Keratinocyte (primary cell): Measurements from ENCODE around the gene RANGRF. TPM values are rescaled to one million over a fixed set of nuclear protein-coding genes. Genes with fewer than 3 reads are reported as not detected.

Experiments
- DNase-seq: peaks from one replicate; pipeline ENCODE4 v3.0.0-alpha.2; 2011; ENCODE audit warnings: low read depth, missing footprints, low spot score
- FAIRE-seq: peaks from 2 replicates; lab custom pipeline; 2011; peaks lifted over from hg19 to GRCh38; lab: Jason Lieb, UNC
- H2AFZ ChIP-seq: 2 replicates; pipeline ENCODE4 v1.6.0; 2012; ENCODE audit warnings: low read length, control low read depth, inconsistent platforms; ENCODE audit not compliant: control insufficient read depth
- H3K27ac ChIP-seq: 2 replicates; pipeline ENCODE4 v1.5.1; 2011; ENCODE audit warnings: low read length; ENCODE audit not compliant: control insufficient read depth, insufficient read depth
- H3K27me3 ChIP-seq: 3 replicates; pipeline ENCODE4 v1.6.0; 2011; ENCODE audit warnings: low read length; ENCODE audit not compliant: control insufficient read depth, insufficient read depth; ENCODE audit errors: extremely low read depth
- H3K36me3 ChIP-seq, 2 experiments: 2 replicates in 1 of 2; 3 replicates in 1 of 2; pipeline ENCODE4 v1.5.1; 2011; ENCODE audit warnings: low read length in 2 of 2, mild to moderate bottlenecking in 1 of 2; ENCODE audit not compliant: control insufficient read depth in 2 of 2, insufficient read depth in 2 of 2; ENCODE audit errors: extremely low read depth in 1 of 2
- H3K4me1 ChIP-seq: 3 replicates; pipeline ENCODE4 v1.5.1; 2011; ENCODE audit warnings: low read length; ENCODE audit not compliant: control insufficient read depth, insufficient read depth; ENCODE audit errors: extremely low read depth
- H3K4me2 ChIP-seq: 3 replicates; pipeline ENCODE4 v1.6.0; 2011; ENCODE audit warnings: low read depth, low read length; ENCODE audit not compliant: control insufficient read depth, insufficient read depth; ENCODE audit errors: extremely low read depth
- H3K4me3 ChIP-seq, 3 experiments: fragments of 200-600 bp in 1 of 3; sonication (generic) in 1 of 3; 2 replicates in 2 of 3; 3 replicates in 1 of 3; pipeline ENCODE4 v1.5.1; 2011 to 2016; ENCODE audit warnings: low read length in 3 of 3, mild to moderate bottlenecking in 3 of 3, control low read depth in 2 of 3, inconsistent platforms in 1 of 3, low read depth in 1 of 3, mixed read lengths in 1 of 3, mixed run types in 1 of 3, moderate library complexity in 1 of 3; ENCODE audit not compliant: control insufficient read depth in 2 of 3, insufficient read depth in 2 of 3; ENCODE audit errors: extremely low read depth in 1 of 3
- H3K79me2 ChIP-seq: 2 replicates; pipeline ENCODE4 v1.6.0; 2012; ENCODE audit warnings: low read length; ENCODE audit not compliant: control insufficient read depth, insufficient read depth
- H3K9ac ChIP-seq: 3 replicates; pipeline ENCODE4 v1.6.0; 2011; ENCODE audit warnings: low read length; ENCODE audit not compliant: control insufficient read depth, insufficient read depth; ENCODE audit errors: extremely low read depth
- H3K9me1 ChIP-seq: 3 replicates; pipeline ENCODE4 v1.6.0; 2011; ENCODE audit warnings: low read length; ENCODE audit not compliant: control insufficient read depth, insufficient read depth; ENCODE audit errors: extremely low read depth
- H3K9me3 ChIP-seq: 2 replicates; pipeline ENCODE4 v1.5.1; 2012; ENCODE audit warnings: low read depth, low read length; ENCODE audit not compliant: control insufficient read depth
- H4K20me1 ChIP-seq: 3 replicates; pipeline ENCODE4 v1.6.0; 2011; ENCODE audit warnings: low read length; ENCODE audit not compliant: control insufficient read depth, insufficient read depth; ENCODE audit errors: extremely low read depth
- EZH2 ChIP-seq: IDR thresholded peaks from one replicate; pipeline ENCODE4 v1.6.1; 2012; ENCODE audit warnings: inconsistent platforms, mild to moderate bottlenecking, low read length, moderate library complexity
- dilution Hi-C: fragments of 300-500 bp; cut with MboI; formaldehyde crosslinking; loops from one replicate; pipeline ENCODE4 v1.7.0; 2020; ENCODE audit warnings: low sequenced_read_pairs; ENCODE audit not compliant: extremely low pct_ligation_motif_present
- polyA plus RNA-seq, 5 experiments: library from polyadenylated mRNA; depleted of rRNA in 3 of 5; stranded (reverse) in 3 of 5; stranded (forward) in 1 of 5; unstranded in 1 of 5; fragments of >200 nt; gene quantifications; 1 replicate in 1 of 5; 2 replicates in 3 of 5; 3 replicates in 1 of 5; pipeline versions ENCODE4 v1.2.1 to v1.2.3, GENCODE V29; 2011 to 2012; ENCODE audit warnings: missing spikeins in 2 of 5, low read depth in 1 of 5, low replicate concordance in 1 of 5
- TF ChIP-seq, protein P1 (sequence below), 3 experiments: IDR thresholded peaks in 1 of 3; conservative IDR thresholded peaks in 1 of 3; optimal IDR thresholded peaks in 1 of 3; 2 replicates in 2 of 3; 3 replicates in 1 of 3; pipeline versions ENCODE3 to v1.5.1; 2011; ENCODE audit warnings: low read length in 3 of 3, mild to moderate bottlenecking in 3 of 3, moderate library complexity in 2 of 3, control low read depth in 1 of 3, inconsistent platforms in 1 of 3; ENCODE audit not compliant: insufficient read depth in 2 of 3; ENCODE audit errors: extremely low read depth in 1 of 3

RANGRF gene
- polyA plus RNA-seq, 1 donor (not counting 4 experiments of a cell fraction or from before 2014, with no cell fraction given): 24.4 TPM

DNA sequence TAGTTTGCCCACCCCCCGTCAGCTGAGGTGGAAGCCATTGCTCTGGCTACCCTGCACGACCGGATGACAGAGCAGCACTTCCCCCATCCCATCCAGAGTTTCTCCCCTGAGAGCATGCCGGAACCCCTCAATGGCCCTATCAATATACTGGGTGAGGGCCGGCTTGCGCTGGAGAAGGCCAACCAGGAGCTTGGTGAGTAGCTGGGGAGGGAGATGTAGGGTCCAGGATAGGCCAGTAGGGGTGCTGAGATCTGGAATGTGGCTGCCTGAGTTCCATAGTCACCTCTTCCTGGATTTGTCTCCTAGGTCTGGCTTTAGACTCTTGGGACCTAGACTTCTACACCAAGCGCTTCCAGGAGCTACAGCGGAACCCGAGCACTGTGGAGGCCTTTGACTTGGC lies 33.0 kb upstream of the RANGRF start:
- FAIRE-seq: no peak
- DNase-seq: no peak
- Histone ChIP-seq H3K27ac (no peak overlapping the region), H3K4me2 (no peak overlapping the region), H3K4me3 (no peak overlapping the region), H3K36me3 (peaks cover 23 to 26% of the 10 kb centered on the region in 2 experiments), H3K79me2 (peaks cover 21% of the 10 kb centered on the region), H3K9me1 (no peaks in the 10 kb centered on the region), H2AFZ (no peak overlapping the region), H4K20me1 (no peaks in the 10 kb centered on the region), H3K9me3 (no peaks in the 10 kb centered on the region), H3K4me1 (peaks cover 1% of the 10 kb centered on the region), H3K9ac (no peak overlapping the region), H3K27me3 (no peaks in the 10 kb centered on the region)
- dilution Hi-C loops: no loop called here
- TF ChIP-seq, protein P1, sequence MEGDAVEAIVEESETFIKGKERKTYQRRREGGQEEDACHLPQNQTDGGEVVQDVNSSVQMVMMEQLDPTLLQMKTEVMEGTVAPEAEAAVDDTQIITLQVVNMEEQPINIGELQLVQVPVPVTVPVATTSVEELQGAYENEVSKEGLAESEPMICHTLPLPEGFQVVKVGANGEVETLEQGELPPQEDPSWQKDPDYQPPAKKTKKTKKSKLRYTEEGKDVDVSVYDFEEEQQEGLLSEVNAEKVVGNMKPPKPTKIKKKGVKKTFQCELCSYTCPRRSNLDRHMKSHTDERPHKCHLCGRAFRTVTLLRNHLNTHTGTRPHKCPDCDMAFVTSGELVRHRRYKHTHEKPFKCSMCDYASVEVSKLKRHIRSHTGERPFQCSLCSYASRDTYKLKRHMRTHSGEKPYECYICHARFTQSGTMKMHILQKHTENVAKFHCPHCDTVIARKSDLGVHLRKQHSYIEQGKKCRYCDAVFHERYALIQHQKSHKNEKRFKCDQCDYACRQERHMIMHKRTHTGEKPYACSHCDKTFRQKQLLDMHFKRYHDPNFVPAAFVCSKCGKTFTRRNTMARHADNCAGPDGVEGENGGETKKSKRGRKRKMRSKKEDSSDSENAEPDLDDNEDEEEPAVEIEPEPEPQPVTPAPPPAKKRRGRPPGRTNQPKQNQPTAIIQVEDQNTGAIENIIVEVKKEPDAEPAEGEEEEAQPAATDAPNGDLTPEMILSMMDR (optimal IDR thresholded peaks at IDR 0.05 in 1 of 3, IDR thresholded peaks at IDR 0.05 in 1 of 3, conservative IDR thresholded peaks at IDR 0.05 in 1 of 3; ENCODE audit: extremely low read depth in 1 of 3, insufficient read depth in 2 of 3, low read length in 3 of 3): peak in 2 of 3 experiments; percentile 7 to 21
- no peak for TF ChIP-seq EZH2

DNA sequence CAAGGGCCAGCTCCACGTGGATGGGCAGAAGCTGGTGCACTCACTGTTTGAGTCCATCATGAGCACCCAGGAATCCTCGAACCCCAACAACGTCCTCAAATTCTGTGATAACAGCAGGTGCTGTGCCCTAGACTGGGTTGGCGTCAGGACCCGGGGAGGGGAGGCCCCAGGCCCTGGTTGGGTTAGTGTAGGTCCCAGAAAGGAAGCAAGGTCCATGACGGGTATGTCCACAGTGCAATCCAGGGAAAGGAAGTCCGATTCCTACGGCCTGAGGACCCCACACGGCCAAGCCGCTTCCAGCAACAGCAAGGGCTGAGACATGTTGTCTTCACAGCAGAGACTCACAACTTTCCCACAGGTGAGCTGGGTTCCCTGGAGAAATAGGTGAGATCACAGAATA lies 32.2 kb upstream of the RANGRF start:
- Histone ChIP-seq H3K4me2 (no peak overlapping the region), H3K27ac (no peak overlapping the region), H3K36me3 (peaks cover 23 to 26% of the 10 kb centered on the region in 2 experiments), H3K4me1 (no peaks in the 10 kb centered on the region), H2AFZ (no peak overlapping the region), H4K20me1 (no peaks in the 10 kb centered on the region), H3K79me2 (peaks cover 13% of the 10 kb centered on the region), H3K9me3 (no peaks in the 10 kb centered on the region), H3K4me3 (no peak overlapping the region), H3K9me1 (no peaks in the 10 kb centered on the region), H3K9ac (no peak overlapping the region), H3K27me3 (no peaks in the 10 kb centered on the region)
- FAIRE-seq (no peak), DNase-seq (no peak)
- TF ChIP-seq, protein P1 (optimal IDR thresholded peaks at IDR 0.05 in 1 of 3, IDR thresholded peaks at IDR 0.05 in 1 of 3, conservative IDR thresholded peaks at IDR 0.05 in 1 of 3; ENCODE audit: extremely low read depth in 1 of 3, insufficient read depth in 2 of 3, low read length in 3 of 3): no peak
- no peak for TF ChIP-seq EZH2
- dilution Hi-C loops: no loop called here
